ENCODE results near the gene TMEM35B.
A peak's percentile ranks its signal among the peaks of the same experiment; 100 is the strongest.
"Not testable (repeated sequence)": the region's sequence is repeated elsewhere in the genome, so short reads cannot be mapped to it uniquely, and the experiment has no call there.

TMEM35B gene

DNA sequence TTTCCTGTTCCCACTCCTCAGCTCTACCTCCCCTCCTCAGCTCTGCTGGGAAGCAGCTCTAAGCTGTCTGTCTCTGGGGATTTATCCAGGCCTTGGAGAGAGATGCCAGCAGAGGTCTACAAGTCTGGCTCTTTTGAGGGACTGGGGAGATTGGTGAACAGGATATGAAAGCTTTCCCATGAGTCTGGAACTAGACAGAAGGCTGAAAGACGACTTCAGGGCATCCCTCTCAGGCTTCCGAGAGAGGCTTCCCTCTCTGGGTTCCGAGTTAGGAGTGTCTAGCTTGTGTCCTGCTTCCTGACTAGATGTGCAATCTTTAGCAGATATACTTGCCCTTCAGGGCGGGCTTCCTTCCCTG is 733 bp downstream of the TMEM35B start:
- H3K4me1 Mint-ChIP-seq: peaks cover 35% of the 10 kb centered on the region
- H3K4me3 Mint-ChIP-seq: peak overlapping the region; percentile 100
- CTCF ChIA-PET: interaction anchor here (0.9 to 1.8 kb wide), 2 partner anchors 117 to 118 kb away, joined by 3 to 4 read pairs; no protein-coding TSS in a partner anchor
- H3K36me3 Mint-ChIP-seq: peaks cover 23% of the 10 kb centered on the region
- DNase-seq: no peak
- H3K9me3 Mint-ChIP-seq: no peaks in the 10 kb centered on the region
- no peaks in the 10 kb centered on the region for H3K27me3 Mint-ChIP-seq
- peak overlapping the region; percentile 94 for H3K27ac Mint-ChIP-seq

DNA sequence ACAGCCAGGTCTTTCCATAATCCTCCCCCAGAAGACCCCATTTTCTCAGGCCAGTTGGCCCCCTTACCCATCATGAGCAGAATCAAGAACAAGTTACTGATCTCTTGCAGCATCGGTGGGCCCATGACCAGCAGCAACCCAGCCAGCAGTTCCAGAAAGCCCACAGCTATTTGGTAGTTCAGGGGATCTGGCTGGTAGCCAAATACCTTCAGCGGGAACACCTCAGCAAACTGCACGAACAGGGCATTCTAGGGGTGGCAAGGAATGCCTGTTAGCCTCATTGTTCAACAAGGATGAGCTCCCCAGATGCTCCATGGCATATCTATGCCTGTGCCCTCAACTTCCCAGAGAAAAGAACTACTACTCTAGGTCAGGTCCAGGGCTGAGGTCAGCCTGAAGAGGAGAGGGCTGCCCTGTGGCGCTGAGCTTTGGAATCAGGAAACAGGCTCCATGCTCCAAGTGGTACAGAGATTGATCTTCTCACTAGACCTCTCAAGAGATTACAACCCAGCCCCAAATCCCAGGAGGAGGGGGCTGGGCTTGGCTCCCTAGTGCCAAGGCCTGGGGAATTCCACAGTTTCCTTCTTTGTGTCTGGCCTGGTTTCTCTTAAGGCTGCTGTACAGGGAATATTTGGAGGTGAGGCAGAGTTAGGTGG is 1.3 kb downstream of the TMEM35B start:
- peaks cover 19% of the 10 kb centered on the region for H3K36me3 Mint-ChIP-seq
- H3K4me1 Mint-ChIP-seq: peaks cover 35% of the 10 kb centered on the region
- DNase-seq: no peak
- CTCF ChIA-PET: interaction anchor here (1.8 kb wide), 1 partner anchor 117 kb away, joined by 4 read pairs; no protein-coding TSS in a partner anchor
- H3K9me3 Mint-ChIP-seq: no peaks in the 10 kb centered on the region
- no peaks in the 10 kb centered on the region for H3K27me3 Mint-ChIP-seq
- H3K4me3 Mint-ChIP-seq: peak overlapping the region; percentile 100
- peak overlapping the region; percentile 94 for H3K27ac Mint-ChIP-seq

GRCh38 chr1:34982820-34983376 is 2.2 kb downstream of the TMEM35B start:
- DNase-seq: no peak
- H3K9me3 Mint-ChIP-seq: no peaks in the 10 kb centered on the region
- no peaks in the 10 kb centered on the region for H3K27me3 Mint-ChIP-seq
- peaks cover 31% of the 10 kb centered on the region for H3K4me1 Mint-ChIP-seq
- peak overlapping the region; percentile 40 for H3K4me3 Mint-ChIP-seq
- no peak overlapping the region for H3K27ac Mint-ChIP-seq
- CTCF ChIA-PET: interaction anchor here (0.6 kb wide), 1 partner anchor 500 kb away, joined by 3 read pairs; no protein-coding TSS in a partner anchor
- H3K36me3 Mint-ChIP-seq: peaks cover 18% of the 10 kb centered on the region

GRCh38 chr1:34980715-34981114 is 4.4 kb downstream of the TMEM35B start:
- Mint-ChIP-seq H3K9me3 (no peaks in the 10 kb centered on the region), H3K27ac (no peak overlapping the region), H3K27me3 (no peaks in the 10 kb centered on the region), H3K4me3 (no peak overlapping the region), H3K4me1 (peaks cover 19% of the 10 kb centered on the region), H3K36me3 (peaks cover 21% of the 10 kb centered on the region)
- DNase-seq: no peak
- CTCF ChIA-PET: no interaction called here

- no peak for DNase-seq
- Mint-ChIP-seq H3K36me3 (peaks cover 21% of the 10 kb centered on the region), H3K9me3 (no peaks in the 10 kb centered on the region), H3K27ac (no peak overlapping the region), H3K27me3 (no peaks in the 10 kb centered on the region), H3K4me1 (peaks cover 11% of the 10 kb centered on the region), H3K4me3 (no peak overlapping the region)
- CTCF ChIA-PET: interaction anchor here (1.4 kb wide), 1 partner anchor 113 kb away, joined by 4 read pairs; no protein-coding TSS in a partner anchor
These were observed 6.2 kb downstream of the TMEM35B start for GRCh38 chr1:34978921-34979320.

- H3K4me1 Mint-ChIP-seq: peaks cover 3% of the 10 kb centered on the region
- no peaks in the 10 kb centered on the region for H3K27me3 Mint-ChIP-seq
- no peaks in the 10 kb centered on the region for H3K9me3 Mint-ChIP-seq
- H3K27ac Mint-ChIP-seq: no peak overlapping the region
- peaks cover 16% of the 10 kb centered on the region for H3K36me3 Mint-ChIP-seq
- CTCF ChIA-PET: no interaction called here
- no peak for DNase-seq
- no peak overlapping the region for H3K4me3 Mint-ChIP-seq
These were observed 7.3 kb downstream of the TMEM35B start for GRCh38 chr1:34977858-34978257.

DNA sequence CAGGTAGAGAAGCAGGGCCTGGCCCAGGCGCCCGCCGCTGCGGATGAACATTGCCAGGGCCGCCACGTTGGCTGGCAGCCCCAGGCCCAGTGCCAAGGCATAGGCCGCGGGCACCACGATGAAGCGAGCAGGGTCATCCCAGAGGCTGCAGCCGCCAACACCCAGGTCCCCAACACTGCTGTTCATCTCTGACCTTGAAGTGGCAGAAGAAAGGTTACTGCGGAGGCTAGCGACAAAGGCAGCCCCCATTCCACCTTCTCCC is 8.0 kb downstream of the TMEM35B start:
- H3K36me3 Mint-ChIP-seq: peaks cover 16% of the 10 kb centered on the region
- H3K27ac Mint-ChIP-seq: no peak overlapping the region

DNA sequence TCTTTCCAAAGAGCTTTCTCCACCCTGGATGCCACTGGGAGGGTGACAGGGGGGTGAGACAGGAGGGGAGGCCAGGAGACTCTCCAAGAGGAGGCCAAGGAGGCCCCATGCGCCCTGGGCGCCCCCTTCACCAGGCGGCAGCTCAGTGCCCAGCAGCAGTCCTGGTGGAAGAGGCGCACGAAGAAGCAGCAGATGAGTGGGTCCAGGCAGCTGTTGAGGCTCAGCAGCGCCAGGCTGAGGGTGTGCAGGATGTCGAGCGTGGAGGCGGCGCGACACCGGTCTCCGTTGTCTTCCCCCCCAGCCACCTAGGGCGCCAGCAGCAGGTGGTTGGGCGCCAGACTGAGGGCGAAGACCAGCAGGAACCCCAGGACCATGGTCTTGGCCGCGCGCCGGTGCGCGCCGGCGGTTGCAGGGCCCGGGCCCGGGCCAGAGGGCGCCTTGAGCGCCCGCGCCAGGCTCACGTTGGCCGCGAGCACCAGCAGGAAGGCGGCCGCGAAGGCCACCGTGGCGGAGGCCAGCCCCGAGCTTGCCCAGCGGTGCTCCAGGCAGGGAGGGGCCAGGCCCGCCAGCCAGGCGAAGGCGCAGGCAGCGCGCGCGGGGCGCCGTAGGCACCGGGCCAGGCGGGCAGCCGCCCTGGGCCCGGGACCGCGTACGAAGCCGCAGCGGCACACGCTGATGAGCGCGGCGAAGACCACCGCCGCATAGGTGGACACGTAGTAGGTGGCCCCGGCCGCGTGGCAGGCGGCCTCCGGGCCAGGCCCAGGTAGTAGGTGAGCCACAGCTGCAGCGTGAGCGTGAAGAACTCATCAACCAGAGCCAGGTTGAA is 8.6 kb downstream of the TMEM35B start:
- H3K4me1 Mint-ChIP-seq: no peaks in the 10 kb centered on the region
- CTCF ChIA-PET: no interaction called here
- no peak for DNase-seq
- peaks cover 5% of the 10 kb centered on the region for H3K27me3 Mint-ChIP-seq
- no peak overlapping the region for H3K27ac Mint-ChIP-seq
- peaks cover 12% of the 10 kb centered on the region for H3K36me3 Mint-ChIP-seq
- no peak overlapping the region for H3K4me3 Mint-ChIP-seq
- no peaks in the 10 kb centered on the region for H3K9me3 Mint-ChIP-seq

More for the DNA sequence above, 8.0 kb downstream of the TMEM35B start:
- Mint-ChIP-seq H3K9me3 (no peaks in the 10 kb centered on the region), H3K4me1 (no peaks in the 10 kb centered on the region), H3K27me3 (peaks cover 5% of the 10 kb centered on the region), H3K4me3 (no peak overlapping the region)
- no peak for DNase-seq
- CTCF ChIA-PET: no interaction called here

DNA sequence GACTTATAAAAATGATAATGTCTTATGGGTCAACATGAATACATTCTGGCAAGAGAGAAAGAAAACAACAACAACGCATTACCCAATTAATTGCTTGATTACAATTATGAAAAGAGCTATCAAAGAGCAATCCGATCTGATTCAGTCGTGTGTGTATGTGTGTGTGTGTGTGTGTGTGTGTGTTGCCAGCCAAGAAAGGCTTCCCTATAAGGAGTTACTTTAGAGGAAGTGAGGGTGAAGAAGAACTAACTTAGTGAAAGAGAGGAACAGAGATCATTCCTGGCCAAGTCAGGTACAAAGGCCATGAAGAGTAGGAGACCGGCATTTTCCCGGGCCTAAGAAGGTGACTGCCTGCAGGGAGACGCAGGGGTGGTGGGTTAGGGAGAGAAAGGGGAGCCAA is 9.4 kb downstream of the TMEM35B start:
- Mint-ChIP-seq H3K36me3 (peaks cover 12% of the 10 kb centered on the region), H3K9me3 (peaks cover 3% of the 10 kb centered on the region), H3K27ac (no peak overlapping the region), H3K4me3 (no peak overlapping the region), H3K4me1 (no peaks in the 10 kb centered on the region), H3K27me3 (peaks cover 9% of the 10 kb centered on the region)
- CTCF ChIA-PET: no interaction called here
- DNase-seq: no peak

DNA sequence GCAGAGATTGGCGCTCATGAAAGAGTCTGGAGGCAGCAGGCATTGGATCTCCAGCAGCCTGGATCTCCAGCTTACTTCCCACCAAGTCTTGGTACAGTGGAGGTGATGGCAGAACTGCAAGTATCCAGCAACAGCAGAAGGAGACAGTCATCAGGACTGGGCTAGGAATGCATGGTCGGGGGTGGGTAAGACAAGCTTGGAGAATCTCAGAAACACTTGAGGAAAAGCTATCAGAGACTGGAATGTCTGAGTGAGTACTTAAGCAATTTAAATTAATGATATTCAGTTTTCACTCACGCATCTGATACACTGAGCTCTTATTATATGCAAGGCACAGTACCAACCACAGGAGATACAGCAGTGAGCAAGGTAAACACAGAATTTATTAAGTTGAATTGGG is 9.8 kb downstream of the TMEM35B start:
- CTCF ChIA-PET: no interaction called here
- no peak for DNase-seq
- Mint-ChIP-seq H3K27me3 (peaks cover 9% of the 10 kb centered on the region), H3K4me3 (no peak overlapping the region), H3K36me3 (peaks cover 12% of the 10 kb centered on the region), H3K9me3 (peaks cover 3% of the 10 kb centered on the region), H3K27ac (no peak overlapping the region), H3K4me1 (no peaks in the 10 kb centered on the region)

DNA sequence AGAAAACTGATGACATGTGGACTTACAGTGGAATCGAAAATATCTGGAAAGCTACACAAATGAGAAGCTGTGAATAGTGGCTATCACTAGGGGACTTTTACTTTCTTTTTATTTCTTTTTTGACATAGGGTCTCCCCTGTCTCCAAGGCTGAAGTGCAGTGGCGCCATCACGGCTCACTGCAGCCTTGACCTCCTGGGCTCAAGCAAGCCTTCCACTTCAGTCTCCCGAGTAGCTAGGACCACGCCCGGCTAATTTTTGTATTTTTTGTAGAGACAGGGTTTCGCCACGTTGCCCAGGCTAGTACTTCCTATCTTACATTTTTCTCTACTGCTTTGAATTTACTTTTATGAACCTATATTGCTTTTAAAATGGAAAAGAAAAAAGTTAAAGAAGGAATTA is 10.5 kb downstream of the TMEM35B start:
- CTCF ChIA-PET: no interaction called here
- Mint-ChIP-seq H3K4me3 (no peak overlapping the region), H3K36me3 (peaks cover 12% of the 10 kb centered on the region), H3K9me3 (peaks cover 4% of the 10 kb centered on the region), H3K4me1 (no peaks in the 10 kb centered on the region), H3K27me3 (peaks cover 13% of the 10 kb centered on the region), H3K27ac (no peak overlapping the region)
- DNase-seq: no peak

DNA sequence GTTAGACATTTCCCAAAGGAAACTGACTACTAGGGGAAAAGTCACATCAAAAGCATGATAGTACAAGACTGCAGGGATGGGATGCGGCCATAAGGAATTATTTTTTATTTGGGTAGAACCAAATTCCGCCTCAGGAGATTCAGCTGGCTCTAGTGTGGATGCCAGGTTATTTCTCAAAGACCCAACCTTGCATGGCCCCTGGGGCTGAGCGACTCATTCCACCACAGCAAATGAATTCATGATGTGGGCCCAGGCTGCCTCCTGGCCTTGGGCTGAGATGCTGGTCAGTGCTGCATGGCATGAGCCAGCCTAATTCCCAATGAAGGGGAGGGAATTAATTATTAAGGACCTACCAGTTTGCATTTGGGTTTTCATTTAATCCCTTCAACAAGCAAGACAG is 11.8 kb downstream of the TMEM35B start:
- Mint-ChIP-seq H3K4me1 (peaks cover 6% of the 10 kb centered on the region), H3K36me3 (peaks cover 12% of the 10 kb centered on the region), H3K27ac (no peak overlapping the region), H3K4me3 (no peak overlapping the region), H3K27me3 (peaks cover 13% of the 10 kb centered on the region), H3K9me3 (peaks cover 7% of the 10 kb centered on the region)
- DNase-seq: no peak
- CTCF ChIA-PET: no interaction called here

DNA sequence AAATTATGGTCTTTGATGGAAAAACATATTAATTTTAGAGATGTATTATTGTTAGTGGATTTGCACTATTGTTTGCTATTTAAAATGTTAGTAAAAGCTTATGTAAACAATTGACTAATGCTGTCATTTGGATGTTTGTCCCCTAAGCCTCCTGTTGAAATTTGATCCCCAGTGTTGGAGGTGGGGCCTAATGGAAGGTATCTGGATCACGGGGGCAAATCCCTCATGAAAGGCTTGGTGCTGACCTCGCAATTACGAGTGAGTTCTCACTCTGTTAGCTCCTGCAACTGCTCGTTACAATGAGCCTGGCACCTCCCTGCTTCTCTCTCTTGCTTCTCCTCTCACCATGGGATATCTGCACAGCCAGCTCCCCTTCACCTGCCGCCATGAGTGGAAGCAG is 14.3 kb downstream of the TMEM35B start:
- Mint-ChIP-seq H3K36me3 (peaks cover 4% of the 10 kb centered on the region), H3K4me1 (peaks cover 6% of the 10 kb centered on the region), H3K27ac (no peak overlapping the region), H3K27me3 (peaks cover 13% of the 10 kb centered on the region), H3K9me3 (peaks cover 7% of the 10 kb centered on the region), H3K4me3 (no peak overlapping the region)
- DNase-seq: no peak
- CTCF ChIA-PET: no interaction called here

DNA sequence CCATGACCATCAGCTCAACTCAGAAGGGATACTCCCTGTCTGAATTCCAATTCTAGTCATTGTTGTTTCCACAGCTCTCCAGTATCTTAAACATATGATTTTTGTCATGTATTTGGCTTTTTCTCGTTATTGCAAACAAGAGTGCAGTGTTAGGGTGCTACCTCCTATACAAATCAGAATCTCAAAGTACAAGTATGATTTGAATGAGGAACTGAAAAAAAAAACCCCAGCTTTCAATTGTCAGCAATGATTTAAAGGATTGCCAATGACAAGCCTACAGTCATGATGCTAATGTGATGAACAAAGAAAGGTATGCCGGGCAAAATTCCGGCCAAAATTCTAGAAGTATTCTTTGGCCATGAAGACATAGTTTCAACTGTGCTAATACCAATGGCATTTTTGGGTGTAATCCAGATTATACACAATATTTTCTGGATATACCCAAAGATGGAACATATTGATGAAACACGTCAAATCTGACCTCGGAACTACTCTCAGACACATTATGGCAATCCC is 14.9 kb downstream of the TMEM35B start:
- CTCF ChIA-PET: no interaction called here
- peaks cover 13% of the 10 kb centered on the region for H3K27me3 Mint-ChIP-seq
- H3K4me1 Mint-ChIP-seq: peaks cover 6% of the 10 kb centered on the region
- no peak overlapping the region for H3K27ac Mint-ChIP-seq
- H3K9me3 Mint-ChIP-seq: peaks cover 7% of the 10 kb centered on the region
- no peak for DNase-seq
- H3K4me3 Mint-ChIP-seq: no peak overlapping the region
- H3K36me3 Mint-ChIP-seq: no peaks in the 10 kb centered on the region

DNA sequence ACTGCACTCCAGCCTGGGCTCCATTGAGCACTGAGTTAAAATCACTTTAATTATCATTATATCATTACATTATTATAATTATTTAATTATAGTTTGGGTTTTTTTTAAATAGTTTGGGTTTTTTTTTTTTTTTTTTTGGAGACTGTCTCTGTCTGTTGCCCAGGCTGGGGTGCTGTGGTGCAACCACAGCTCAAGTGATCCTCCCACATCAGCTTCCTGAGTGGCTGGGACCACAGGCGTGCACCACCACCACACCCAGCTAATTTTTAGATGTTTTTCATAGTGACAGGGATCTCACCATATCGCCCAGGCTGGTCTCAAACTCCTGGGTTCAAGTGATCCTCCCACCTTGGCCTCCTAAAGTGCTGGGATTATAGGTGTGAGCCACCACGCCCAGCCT is 16.9 kb downstream of the TMEM35B start:
- CTCF ChIA-PET, H3K4me1 Mint-ChIP-seq, H3K36me3 Mint-ChIP-seq, H3K4me3 Mint-ChIP-seq, H3K9me3 Mint-ChIP-seq: not testable (repeated sequence)
- Mint-ChIP-seq H3K27me3 (peaks cover 13% of the 10 kb centered on the region), H3K27ac (peak overlapping the region; percentile 64)
- DNase-seq: peak; percentile 36
